GM19397 (cell line): Measurements from ENCODE around the gene CD109.
A peak's percentile ranks its signal among the peaks of the same experiment; 100 is the strongest.
"Not testable (repeated sequence)": the region's sequence is repeated elsewhere in the genome, so short reads cannot be mapped to it uniquely, and the experiment has no call there.

Source experiments
- ATAC-seq: cut with Tn5 transposase; IDR thresholded peaks from one replicate; pipeline ENCODE4 v1.9.1; 2021; ENCODE audit warnings: mild to moderate bottlenecking, moderate library complexity; ENCODE audit not compliant: unreplicated experiment

The CD109 gene

DNA sequence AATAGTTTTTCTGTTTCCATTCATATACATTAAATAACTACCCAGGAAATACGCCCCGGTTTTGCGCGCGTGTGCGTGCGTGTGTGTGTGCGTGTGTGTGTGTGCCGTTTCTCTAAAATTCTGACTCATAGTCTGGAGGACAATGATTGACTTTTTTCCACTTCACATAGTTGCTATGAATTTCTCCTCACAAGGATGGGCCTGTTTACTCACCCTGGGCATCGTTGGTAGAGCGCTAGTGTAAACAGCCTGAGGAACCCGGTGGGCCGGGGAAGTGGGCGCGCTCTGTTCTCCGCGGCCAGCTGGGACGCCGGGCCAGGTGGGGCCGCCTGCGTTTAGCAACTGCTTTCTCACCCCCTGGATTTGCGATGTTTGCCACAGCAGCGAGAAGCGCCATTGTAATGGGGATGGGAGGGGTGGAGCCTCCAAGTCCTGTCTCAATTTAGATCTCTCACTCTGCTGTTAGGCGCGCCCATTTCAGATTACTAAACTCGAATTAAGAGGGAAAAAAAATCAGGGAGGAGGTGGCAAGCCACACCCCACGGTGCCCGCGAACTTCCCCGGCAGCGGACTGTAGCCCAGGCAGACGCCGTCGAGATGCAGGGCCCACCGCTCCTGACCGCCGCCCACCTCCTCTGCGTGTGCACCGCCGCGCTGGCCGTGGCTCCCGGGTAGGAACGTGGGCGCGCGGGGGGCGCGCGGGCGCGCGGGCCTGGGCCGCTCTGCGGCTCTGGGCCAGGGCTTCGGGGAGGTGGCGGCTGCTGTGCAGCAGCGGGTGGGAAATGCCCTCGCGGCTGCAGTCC is at the start of gene CD109:
Gene CD109 (plus strand): TSS at position 585 of the 803 bp plus-strand sequence. CDS start 13 bp downstream, at position 598.
- peak; percentile 56 for ATAC-seq

DNA sequence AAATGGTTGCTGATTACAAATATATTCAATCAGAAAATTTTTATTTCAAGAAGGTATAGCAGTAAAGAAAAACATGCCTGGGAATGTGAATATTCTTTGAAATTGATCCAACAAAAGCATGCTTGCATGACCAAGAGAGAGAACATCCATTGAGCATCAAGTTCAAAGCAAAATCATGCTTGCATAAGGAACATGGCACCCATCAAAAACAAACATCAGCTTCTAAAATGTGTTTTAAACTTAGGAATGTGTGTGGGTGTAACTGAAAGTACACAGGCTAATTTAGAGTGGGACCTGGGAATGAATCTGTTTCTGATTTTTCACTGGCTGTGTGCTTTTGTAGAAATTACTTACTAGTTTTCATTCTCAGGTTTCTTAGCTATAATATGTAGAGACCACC is 47.8 kb upstream of the CD109 start:
- ATAC-seq, result no peak

DNA sequence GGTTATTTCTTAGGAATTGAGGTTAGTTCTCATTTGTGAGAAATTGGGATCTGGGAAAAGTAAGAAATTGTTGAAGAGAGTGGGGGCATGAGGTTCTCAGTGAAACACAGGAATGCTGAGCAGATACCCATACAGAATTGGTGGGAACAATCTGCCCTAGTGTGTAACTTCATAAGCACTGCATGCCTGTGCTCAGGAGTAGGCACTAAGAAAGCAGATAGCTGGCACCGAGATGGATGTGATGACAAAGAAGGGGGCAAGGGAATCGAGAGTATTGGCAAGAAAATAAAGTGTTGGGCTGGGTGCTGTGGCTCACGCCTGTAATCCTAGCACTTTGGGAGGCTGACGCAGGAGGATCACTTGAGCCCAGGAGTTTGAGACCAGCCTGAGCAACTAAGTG is 46.2 kb upstream of the CD109 start:
- no peak for ATAC-seq

DNA sequence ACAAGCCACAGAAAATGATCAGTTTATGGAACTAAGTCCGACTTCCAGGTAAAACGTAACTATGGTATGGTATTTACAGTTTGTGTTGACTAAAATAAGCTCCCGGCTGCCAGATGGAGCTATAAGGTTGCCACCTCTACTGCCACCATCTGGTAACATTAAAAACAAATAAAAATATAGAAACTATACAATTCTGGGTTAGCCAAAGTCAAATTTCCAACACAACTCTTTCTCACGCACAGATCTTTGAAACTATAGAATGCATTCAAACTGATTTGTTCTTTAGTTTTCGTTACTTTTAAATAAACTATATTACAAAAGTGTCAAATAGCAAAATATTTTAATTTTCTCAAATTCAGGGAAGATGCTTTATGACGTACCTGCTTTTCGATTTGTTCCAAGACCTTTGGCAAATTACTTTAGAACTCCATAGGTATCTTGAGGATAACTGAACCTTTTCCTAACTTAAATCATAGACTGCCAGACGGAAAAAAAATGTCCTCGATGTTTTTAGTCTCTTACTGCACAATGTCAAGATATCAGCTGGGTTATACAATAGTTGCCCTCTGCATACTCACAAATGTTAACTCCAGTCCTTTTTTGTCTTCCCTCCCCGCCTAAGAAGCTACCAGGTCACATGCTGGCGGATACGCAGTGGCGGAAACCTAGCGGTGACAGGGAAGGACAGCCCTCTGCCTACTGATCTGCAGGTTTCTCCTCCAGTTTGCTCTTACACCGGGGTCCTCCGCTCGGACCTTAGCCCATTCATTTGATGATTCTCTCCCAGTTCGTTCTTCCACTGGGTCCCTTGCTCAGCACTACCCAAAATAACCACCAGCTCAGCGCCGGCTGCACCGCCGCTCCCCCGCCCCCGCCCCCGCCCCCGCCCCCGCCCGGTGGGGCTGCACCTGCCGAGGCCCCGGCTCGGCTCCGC is 43.1 kb upstream of the CD109 start:
- ATAC-seq, result peak; percentile 43

DNA sequence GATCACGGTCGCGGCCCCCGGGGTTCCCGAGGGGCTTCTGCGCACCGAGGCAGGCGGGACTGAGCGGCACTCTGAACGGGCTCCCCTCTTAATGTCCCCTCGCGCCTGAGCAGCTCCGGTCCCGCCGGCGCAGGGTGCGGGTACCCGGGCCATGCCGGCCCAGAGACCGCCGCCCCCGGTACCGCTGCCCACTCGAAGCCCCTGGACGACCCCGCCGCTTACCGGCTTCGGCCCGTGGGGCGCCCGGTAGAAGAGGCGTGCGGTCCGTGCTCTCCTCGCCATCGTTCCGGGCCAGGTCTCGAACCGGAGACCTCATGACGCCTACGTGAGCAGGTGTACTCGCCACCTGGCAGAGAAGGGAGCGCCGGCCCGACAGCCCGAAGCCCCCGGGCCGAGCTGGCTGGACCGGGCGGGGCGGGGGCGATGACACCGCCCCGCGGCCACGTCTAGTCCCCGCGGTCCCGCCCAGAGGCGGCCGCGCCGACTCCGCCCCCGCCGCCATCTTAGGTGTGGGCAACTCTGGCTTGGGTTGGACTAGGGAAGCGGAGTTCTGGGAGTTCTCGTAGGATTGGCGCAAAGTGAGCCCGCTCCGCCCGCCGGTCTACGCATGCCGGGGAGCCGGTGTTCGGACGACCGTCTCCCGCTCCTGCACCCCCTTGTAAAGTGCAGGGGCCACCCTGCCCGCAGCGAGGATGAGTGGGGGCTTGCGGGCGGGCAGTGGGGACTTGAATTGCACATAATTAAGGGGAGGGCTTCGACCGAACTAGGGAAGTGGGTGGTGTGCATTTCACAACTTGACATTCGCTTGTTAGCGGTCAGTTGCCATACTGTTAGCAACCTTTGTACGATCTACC is 42.2 kb upstream of the CD109 start, which contains the start of gene SLC17A5:
Gene SLC17A5 (minus strand): TSS at position 422 of the 854 bp plus-strand sequence. CDS start 106 bp downstream, at position 316.
- ATAC-seq, result peak; percentile 90

DNA sequence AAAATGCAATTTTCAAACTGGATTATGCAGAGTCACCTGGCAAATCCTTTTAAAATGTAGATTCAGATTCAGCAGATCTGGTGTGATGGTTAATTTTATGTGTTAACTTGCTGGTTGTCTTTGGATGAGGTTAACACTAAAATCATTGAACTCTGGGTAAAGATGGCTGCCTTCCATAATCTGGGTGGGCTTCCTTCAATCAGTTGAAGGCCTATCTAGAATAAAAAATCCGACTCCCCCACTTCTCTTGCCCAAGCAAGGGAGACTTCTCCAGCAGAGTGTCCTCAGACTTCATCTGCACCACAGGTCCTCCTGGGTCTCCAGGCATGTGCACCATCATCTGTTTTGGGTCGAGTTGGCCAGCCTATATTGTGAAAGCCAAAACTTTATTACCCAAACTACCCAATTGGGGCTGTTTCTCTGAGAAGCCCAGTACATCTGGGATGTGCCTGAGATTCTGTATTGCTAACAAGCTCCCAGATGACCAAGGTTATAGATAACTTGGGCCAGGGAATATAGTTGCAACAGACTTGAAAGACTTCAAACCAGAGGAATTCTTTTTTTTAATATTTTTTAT is 40.6 kb upstream of the CD109 start:
- no peak for ATAC-seq

DNA sequence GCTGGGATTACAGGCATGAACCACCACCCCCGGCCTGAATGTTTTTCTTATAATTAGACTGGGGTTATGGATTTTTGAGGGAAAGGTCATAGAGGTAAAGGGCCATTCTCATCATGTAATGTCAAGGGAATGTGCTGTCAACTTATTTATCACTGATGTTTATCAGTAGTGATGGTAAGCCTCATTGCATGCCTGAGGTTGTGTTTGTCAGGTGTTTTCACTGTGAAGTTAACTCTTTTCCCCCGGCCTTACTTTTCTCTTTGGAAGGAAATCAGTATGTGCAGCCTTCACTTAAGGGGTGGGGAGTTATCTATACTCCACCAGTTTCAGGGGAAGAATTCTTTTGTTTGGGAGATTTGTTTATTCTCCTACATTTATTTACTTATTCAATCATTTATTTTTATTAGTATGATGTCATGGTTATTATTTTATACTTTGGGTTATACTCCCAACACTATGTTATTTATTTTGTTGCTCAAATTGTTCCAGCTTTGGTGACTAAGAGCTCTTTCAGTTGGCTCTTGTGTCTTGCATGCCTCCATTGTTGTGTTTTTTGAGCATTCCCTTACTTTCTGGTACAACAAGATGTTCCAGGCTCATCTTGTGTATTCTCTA is 39.4 kb upstream of the CD109 start:
- no peak for ATAC-seq

DNA sequence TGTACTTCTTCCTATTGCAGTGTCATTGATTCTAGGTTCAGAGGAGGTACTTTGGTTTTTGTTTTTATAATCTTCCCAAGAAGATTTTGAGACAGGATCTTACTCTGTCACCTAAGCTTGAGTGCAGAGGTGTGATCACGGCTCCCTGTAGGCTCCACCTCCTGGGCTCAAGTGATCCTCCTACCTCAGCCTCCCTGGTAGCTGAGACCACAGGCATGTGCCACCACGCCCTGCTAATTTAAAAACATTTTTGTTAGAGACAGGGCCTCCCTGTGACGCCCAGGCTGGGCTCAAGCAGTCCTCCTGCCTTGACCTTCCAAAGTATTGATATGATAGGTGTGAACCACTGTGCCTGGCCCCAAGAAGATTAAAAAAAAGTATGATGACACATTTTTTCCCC is 38.8 kb upstream of the CD109 start:
- ATAC-seq, result no peak

DNA sequence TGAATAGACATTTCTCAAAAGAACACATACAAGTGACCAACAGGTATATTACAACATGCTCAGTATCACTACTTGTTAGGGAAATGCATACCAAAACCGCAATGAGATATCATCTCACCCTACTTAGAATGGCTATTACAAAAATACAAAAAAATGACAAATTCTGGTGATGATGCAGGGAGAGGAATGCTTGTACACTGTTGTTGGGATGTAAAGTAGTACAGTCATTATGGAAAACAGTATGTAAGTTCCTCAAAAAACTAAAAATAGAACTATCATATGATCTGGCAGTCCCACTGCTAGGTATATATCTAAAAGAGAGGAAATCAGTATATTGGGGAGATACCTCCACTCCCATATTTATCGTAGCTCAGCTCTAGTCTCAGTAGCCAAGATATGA is 31.3 kb upstream of the CD109 start:
- no peak for ATAC-seq

DNA sequence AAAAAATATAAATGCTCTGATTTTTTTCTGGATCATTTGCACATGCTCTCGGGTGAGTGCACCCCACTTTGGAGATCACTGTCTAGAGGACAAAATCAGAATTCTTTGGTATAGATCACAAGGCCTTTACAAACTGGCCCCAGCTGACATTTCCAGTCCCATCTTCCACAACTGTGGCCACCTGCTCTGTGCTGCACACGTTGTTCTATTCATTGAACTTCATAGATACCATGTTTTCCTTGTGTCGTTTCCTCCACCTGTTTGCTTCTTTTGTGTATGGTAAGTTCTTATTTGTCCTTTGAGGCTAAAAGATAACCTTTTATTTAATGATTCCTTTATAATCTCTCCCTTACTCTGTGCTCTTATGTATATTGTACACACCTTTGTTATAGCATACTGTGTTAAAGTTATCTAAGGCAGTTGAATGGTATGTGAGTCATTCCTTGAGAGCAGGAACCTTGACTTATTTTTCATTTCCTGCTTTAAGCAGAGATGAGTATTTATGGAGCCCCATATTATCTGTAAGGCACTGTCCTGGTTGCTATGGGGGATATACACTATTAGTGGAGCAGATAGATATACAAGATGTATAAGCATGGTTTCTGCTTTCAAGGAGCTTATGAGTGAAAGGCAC is 30.2 kb upstream of the CD109 start:
- ATAC-seq, result no peak

DNA sequence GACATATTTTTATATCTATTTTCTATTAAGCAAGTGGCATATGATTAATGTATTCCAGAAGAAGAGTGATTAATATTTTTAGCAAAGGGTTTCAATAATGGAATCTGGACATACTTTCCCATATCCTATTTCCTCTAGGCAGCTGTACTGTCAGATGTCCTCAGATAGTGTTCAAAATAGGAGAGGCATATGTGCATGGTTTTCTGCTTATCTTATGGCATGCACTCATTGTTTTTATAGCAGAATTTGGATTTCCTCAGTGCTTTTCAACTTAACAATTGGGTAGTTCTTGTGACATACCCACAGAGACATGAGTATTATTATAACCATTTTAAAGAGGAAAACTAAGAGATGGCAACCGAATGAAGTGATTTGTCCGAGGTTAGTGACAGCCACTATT is 29.6 kb upstream of the CD109 start:
- ATAC-seq, result no peak

DNA sequence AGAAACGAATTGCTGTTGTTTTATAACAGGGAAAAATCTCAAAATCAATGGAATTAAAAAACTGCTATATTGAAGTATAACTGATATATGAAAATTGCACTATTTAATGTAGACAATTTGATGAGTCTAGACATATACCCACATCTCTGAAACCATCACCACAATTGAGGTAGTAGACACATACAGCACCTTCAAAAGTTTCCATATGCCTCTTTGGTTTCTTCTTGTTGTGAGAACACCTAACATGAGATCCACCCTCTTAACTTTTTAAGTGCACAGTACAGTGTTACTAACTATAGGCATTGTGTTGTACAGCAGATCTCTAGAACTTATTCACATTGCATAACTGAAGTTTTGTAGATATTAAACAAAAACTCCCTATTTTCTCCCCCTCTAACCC is 28.2 kb upstream of the CD109 start:
- no peak for ATAC-seq

DNA sequence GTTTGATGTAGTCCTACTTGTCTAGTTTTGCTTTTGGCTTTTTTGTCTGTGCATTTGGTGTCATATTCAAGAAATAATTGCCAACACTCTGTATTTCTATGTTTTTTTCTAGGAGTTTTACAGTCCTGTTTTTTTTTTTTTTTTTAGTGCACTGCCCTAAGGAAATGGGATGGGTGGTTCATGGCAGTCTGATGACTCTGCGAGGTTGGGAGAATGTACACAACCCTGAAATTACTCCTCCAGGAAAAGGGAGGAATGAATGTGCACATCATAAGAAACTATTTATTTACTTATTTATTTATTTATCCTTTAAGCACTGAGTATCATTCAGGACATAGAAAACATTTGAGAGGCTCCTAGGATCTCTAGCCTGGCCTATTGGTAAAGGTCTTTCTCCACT is 27.0 kb upstream of the CD109 start:
- ATAC-seq, result no peak

DNA sequence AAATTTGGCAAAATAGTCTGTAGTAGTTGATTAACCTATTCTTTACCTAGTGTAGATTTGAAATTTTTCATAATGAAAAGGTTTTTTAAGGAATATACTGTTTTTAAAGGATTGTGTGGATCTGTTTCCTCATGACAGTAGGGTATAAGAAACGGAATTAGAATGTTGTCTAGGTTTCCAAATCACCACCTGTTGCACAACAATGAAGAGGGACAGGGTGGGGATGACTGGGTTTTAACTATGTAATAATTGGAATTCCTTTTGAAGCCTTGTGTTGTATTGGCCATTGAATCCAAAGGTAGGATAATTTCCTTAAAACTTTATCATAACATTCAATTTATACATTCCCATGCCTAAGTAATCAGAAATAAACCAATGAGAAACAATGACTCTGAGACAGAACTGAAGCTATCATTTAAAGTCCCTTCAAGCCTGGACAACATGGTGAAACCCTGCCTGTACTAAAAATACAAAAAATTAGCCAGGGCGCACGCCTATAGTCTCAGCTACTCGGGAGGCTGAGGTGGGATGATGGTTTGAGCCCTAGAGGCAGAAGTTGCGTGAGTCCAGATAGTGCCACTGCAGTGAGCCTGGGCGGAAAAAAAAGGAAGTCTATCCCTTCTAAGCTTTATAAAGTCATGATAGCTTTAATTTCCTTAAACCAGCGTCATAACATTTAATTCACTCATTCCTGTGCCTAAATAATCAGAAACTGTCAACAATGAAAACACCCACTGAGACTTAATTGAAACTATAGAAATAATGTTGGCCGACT is 23.9 kb upstream of the CD109 start:
- no peak for ATAC-seq

DNA sequence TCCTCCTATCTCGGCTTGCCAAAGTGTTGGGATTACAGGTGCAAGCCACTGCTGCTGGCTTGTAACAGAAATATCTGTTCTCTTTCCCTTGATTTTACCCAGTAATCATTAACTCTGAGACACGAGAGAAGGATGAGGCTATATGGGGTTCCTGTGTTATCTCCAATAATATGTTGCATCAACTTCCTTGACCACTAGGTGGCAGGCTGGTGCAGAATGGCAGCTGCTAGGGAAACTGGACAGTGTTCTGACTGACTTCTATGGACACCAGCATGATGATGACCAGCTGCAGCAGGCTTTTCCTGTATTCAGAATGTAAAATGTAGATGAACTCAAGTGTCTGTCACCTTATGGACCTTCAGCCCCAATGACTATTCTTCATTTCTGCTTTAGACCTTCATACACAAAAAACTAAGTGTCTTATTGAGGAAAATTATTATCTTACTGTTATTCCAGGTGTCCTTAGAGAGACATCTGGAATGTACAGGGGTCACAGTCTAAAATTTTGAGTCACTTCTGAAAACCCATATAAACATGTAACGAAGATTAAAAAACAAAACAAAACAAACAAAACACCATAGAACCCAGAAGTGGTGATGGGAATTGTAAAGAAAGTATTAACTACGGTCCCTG is 20.4 kb upstream of the CD109 start:
- ATAC-seq, result peak; percentile 95

DNA sequence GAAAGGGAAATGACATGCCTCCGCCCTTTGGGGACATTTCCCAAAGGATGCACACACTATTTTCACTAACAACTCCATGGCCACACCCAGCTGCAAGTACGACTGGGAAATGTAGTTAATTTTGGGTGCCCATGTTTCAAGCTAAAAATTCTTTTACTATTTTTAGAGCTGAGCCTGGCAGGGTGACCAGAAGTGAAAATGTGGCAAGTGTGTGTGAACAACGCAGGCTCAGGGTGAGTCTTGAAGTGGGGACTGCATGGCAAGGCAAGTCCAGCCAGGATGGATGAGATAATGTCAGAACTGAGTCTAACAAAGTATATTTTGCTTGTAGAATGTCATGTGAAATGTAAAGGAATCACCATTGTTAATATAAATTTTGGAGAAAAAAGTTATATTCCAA is 17.0 kb upstream of the CD109 start:
- ATAC-seq, result no peak

DNA sequence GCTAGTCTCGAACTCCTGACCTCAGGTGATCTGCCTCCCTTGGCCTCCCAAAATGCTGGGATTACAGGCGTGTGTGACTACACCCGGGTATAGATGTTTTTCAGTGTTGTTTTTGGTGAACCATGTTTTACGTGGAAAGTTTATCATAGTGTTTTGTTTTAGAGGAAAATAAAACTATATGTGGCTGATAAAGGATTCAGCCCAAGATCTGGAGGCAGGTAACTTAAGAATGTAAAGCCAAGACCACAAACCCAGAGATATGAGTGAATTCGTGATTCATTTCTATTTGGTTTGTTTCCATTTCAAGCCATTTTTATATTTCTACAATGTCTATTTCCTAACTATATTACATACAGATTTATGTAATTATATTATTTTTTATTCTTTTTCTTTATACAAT is 16.2 kb upstream of the CD109 start:
- not testable (repeated sequence) for ATAC-seq

DNA sequence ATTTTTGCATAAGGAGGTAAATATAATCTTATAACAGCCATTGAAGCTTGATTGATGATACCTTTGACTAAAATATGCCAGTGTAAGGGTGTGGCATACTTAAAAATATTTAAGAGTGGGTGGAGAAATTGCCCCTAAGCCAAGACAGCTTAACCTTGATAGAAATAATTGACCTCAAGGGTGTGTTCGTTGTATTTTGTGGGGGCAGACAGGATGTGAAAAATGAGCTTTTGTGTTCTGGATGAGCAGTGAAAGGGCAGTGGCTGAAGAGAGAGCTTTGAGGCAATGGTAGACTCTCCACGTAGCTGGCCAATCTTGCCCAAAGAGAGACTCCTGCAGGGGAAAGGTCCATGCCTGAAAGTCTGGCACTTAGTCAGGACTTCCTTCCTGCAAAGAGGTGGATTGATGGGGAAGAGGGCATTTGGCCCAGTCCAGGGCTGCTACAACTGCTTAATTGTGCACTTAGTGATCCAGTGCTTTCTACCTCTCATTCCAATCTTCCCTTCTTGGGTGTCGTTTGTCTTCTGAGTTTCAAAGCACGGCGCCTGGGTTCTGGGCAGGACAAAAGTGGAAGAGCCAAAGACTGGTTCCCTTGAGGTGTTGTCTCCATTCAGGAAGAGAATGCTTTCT is 15.6 kb upstream of the CD109 start:
- ATAC-seq, result no peak
